OCI-LY7 (cell line): Measurements from ENCODE around the gene PPARG. TPM values are rescaled to one million over a fixed set of nuclear protein-coding genes. Genes with fewer than 3 reads are reported as not detected.

Experiments
- BruUV-seq: library from RNA; stranded (reverse); fragments of 400-500 nt; replicated peaks from 2 replicates; lab custom pipeline; 2021; lab: Mats Ljungman, UMichigan
- CTCF ChIA-PET: fragments of 300-600 bp; sonication (Branson Sonifier 250); formaldehyde crosslinking; loops from one replicate; lab custom pipeline; 2022; ENCODE audit warnings: antibody characterized with exemption; ENCODE audit not compliant: unreplicated experiment; lab: Charles Lee
- POLR2A ChIA-PET: fragments of 300-600 bp; sonication (Branson Sonifier 250); formaldehyde crosslinking; loops from one replicate; lab custom pipeline; 2022; ENCODE audit warnings: antibody characterized with exemption; lab: Charles Lee
- DNase-seq: peaks from one replicate; pipeline ENCODE4 v3.0.0-alpha.2; 2015; ENCODE audit warnings: low spot score
- H2AFZ ChIP-seq: fragments of 200-600 bp; sonication (generic), shearing (Covaris generic); 2 replicates; pipeline ENCODE4 v1.6.1; 2014; ENCODE audit warnings: mild to moderate bottlenecking, antibody characterized with exemption, low read length, moderate library complexity
- H3K27ac ChIP-seq: fragments of 200-600 bp; sonication (generic); 2 replicates; pipeline ENCODE4 v1.5.1; 2014; ENCODE audit warnings: mixed run types, low read depth, mild to moderate bottlenecking, moderate library complexity, low read length, inconsistent platforms; ENCODE audit not compliant: poor library complexity, severe bottlenecking
- H3K36me3 ChIP-seq: fragments of 200-600 bp; sonication (generic); 2 replicates; pipeline ENCODE4 v1.6.1; 2014; ENCODE audit warnings: mild to moderate bottlenecking, antibody characterized with exemption, low read length, moderate library complexity, mixed read lengths; ENCODE audit not compliant: insufficient read depth
- H3K4me1 ChIP-seq: fragments of 200-600 bp; sonication (generic); 2 replicates; pipeline ENCODE4 v1.5.1; 2014; ENCODE audit warnings: mild to moderate bottlenecking, low read length; ENCODE audit not compliant: insufficient read depth, poor library complexity, severe bottlenecking
- H3K4me2 ChIP-seq: fragments of 200-600 bp; sonication (generic); 2 replicates; pipeline ENCODE4 v1.6.1; 2014; ENCODE audit warnings: mild to moderate bottlenecking, low read length
- H3K4me3 ChIP-seq: fragments of 200-600 bp; sonication (generic); 2 replicates; pipeline ENCODE4 v1.5.1; 2014; ENCODE audit warnings: mild to moderate bottlenecking, low read depth, low read length; ENCODE audit not compliant: poor library complexity, severe bottlenecking
- H3K79me2 ChIP-seq: fragments of 200-600 bp; sonication (generic); 2 replicates; pipeline ENCODE4 v1.6.1; 2016; ENCODE audit warnings: low read depth, mild to moderate bottlenecking, low read length, moderate library complexity, mixed read lengths; ENCODE audit not compliant: insufficient read depth
- H3K9me2 ChIP-seq: fragments of 200-600 bp; sonication (generic); 2 replicates; pipeline ENCODE4 v1.6.1; 2016; ENCODE audit warnings: mild to moderate bottlenecking, low read length, mixed read lengths; ENCODE audit not compliant: insufficient read depth
- H3K9me3 ChIP-seq: fragments of 200-600 bp; sonication (generic); 2 replicates; pipeline ENCODE4 v1.6.1; 2014; ENCODE audit warnings: mild to moderate bottlenecking, mixed run types, low read length, mixed read lengths
- H4K20me1 ChIP-seq: fragments of 200-600 bp; sonication (generic); 2 replicates; pipeline ENCODE4 v1.6.1; 2014; ENCODE audit warnings: mild to moderate bottlenecking, antibody characterized with exemption, low read length, moderate library complexity, mixed read lengths; ENCODE audit not compliant: insufficient read depth
- CTCF ChIP-seq: fragments of 200-600 bp; sonication (generic); conservative IDR thresholded peaks from 2 replicates; pipeline ENCODE4 v1.5.1; 2014; ENCODE audit warnings: mild to moderate bottlenecking, antibody characterized with exemption, low read length, moderate library complexity, mixed read lengths
- EZH2phosphoT487 ChIP-seq: fragments of 200-600 bp; sonication (generic); IDR thresholded peaks from 2 replicates; pipeline ENCODE4 v1.6.1; 2018; ENCODE audit warnings: low read depth, borderline replicate concordance, mild to moderate bottlenecking, mixed run types, antibody characterized with exemption, low read length, moderate library complexity, mixed read lengths
- intact Hi-C: fragments of 100-400 bp; cut with micrococcal nuclease; formaldehyde crosslinking; loops from one replicate; pipeline ENCODE4 v1.10.0; 2022; ENCODE audit not compliant: unreplicated experiment
- total RNA-seq, 2 experiments: library from RNA; depleted of rRNA in 1 of 2; stranded (reverse); fragments of >200 nt in 1 of 2; shearing (Covaris generic) in 1 of 2; gene quantifications; 2 replicates each; pipeline ENCODE4 v1.2.3, GENCODE V29; 2014 to 2022

The PPARG gene
- total RNA-seq, 2 experiments from 2014 or later = not detected

DNA sequence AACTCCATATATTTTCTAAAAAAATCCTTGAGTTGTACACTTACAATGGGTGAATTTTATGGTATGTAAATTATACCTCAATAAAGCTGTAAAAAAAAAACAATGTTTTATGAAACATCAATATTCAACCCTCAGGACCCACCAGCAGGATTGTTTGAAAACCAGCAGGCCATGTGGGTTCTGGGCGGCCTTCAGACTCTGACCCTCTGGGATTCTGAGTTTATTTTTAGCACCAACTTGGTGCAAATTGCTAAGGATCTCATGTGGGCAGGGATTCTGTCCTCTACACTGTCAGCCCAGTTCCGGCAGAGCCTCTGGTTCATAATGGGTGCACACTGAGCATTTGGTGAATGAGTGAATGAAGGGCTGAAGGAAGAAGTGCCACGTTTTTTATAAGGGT is 171.3 kb downstream of the PPARG start:
- intact Hi-C loops = no loop called here
- no peak for DNase-seq
- no peaks in the 10 kb centered on the region for H3K79me2 ChIP-seq
- no peaks in the 10 kb centered on the region for H3K9me2 ChIP-seq
- no TSS peak for BruUV-seq
- H4K20me1 ChIP-seq = no peaks in the 10 kb centered on the region
- no peak overlapping the region for H3K27ac ChIP-seq
- no peaks in the 10 kb centered on the region for H3K4me1 ChIP-seq
- POLR2A ChIA-PET = no interaction called here
- TF ChIP-seq CTCF (no peak), EZH2phosphoT487 (no peak)
- no peak overlapping the region for H3K4me2 ChIP-seq
- no peak overlapping the region for H3K4me3 ChIP-seq
- H2AFZ ChIP-seq = no peak overlapping the region
- H3K9me3 ChIP-seq = no peaks in the 10 kb centered on the region
- H3K36me3 ChIP-seq = no peaks in the 10 kb centered on the region
- CTCF ChIA-PET = interaction anchor here (0.5 kb wide), 1 partner anchor 11 kb away, joined by 3 read pairs; no protein-coding TSS in a partner anchor

DNA sequence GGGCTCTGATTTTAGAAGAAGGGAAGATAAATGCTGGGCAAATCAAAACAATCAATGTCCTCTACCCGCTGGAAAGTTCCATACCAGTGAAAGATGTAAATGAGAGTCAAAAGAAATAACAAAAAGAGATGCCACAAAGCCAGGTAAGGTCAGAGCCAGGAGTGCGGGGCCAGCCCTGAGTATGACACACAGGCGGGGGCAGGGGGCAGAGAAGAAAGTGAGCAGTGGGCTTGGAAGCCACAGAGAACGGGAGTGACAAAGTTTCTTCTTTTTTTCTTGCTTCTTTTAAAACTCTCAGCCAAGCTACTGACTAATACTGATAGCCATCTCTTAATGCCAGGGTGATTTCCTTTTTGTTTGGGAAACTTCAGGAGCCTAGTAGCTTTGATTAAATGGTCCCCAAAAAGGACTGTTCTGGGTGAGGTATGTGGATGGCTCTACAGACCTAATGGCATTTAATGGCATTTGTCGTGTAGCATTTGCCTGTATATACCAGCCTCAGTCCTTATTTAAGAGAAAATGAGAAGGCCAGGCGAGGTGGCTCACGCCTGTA is 172.3 kb downstream of the PPARG start:
- no peak overlapping the region for H3K4me3 ChIP-seq
- no peak overlapping the region for H3K27ac ChIP-seq
- no peaks in the 10 kb centered on the region for H3K36me3 ChIP-seq
- BruUV-seq = no TSS peak
- H3K4me2 ChIP-seq = no peak overlapping the region
- DNase-seq = no peak
- no peaks in the 10 kb centered on the region for H3K4me1 ChIP-seq
- no peaks in the 10 kb centered on the region for H3K9me3 ChIP-seq
- H3K79me2 ChIP-seq = no peaks in the 10 kb centered on the region
- H4K20me1 ChIP-seq = no peaks in the 10 kb centered on the region
- no peak overlapping the region for H2AFZ ChIP-seq
- intact Hi-C loops = no loop called here
- ChIA-PET POLR2A (interaction anchor here (0.6 kb wide), 1 partner anchor 18 kb away, joined by 3 read pairs; no protein-coding TSS in a partner anchor), CTCF (no interaction called here)
- no peaks in the 10 kb centered on the region for H3K9me2 ChIP-seq
- TF ChIP-seq CTCF (no peak), EZH2phosphoT487 (no peak)

DNA sequence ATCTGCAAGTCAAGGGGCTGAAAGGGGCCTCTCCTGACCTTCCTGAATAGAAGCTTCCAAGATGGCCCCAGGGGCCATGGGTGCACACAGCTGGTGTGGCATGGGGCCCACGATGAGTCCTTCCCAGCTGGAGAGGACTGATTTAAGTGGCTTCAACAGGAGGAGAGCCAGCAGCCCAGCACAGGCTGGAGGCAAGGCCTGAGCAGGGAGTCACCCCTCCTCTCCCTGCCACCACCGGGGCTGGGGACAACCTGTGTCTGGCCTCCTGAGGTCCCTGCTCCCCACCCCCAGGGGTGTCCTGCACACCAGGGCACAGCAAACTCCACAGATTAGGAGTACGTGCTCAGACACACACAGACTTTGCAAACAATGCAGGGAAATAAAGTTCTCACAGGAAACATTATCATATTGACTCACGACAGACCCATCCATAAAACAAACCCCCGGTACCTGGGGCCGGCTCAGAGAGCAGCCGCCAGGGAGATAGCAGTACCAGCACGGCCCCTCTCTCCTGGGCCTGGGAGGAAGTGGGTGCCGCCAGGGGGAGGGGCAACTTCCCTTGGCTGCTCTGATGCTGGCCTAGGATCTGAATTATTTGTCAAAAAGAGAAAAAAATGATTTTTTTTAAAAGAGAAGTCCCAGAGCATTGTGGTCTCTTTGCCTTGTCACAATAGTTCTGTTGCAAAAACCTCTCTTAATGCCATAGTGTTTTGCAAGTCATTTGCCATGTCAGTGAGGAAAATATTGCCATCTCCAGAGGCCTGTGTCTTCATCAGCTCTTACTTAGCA is 173.5 kb downstream of the PPARG start:
- TF ChIP-seq EZH2phosphoT487 = no peak
- no peak for TF ChIP-seq CTCF
- H3K9me2 ChIP-seq = no peaks in the 10 kb centered on the region
- ChIA-PET CTCF (no interaction called here), POLR2A (no interaction called here)
- H3K27ac ChIP-seq = no peak overlapping the region
- H3K4me3 ChIP-seq = no peak overlapping the region
- H3K36me3 ChIP-seq = no peaks in the 10 kb centered on the region
- no peaks in the 10 kb centered on the region for H4K20me1 ChIP-seq
- H3K4me1 ChIP-seq = no peaks in the 10 kb centered on the region
- intact Hi-C loops = no loop called here
- no TSS peak for BruUV-seq
- DNase-seq = no peak
- H2AFZ ChIP-seq = no peak overlapping the region
- no peaks in the 10 kb centered on the region for H3K79me2 ChIP-seq
- no peak overlapping the region for H3K4me2 ChIP-seq
- no peaks in the 10 kb centered on the region for H3K9me3 ChIP-seq
